Peyer's patch (tissue), 4 donors: Measurements from ENCODE around the gene NUP62.
"Not testable (repeated sequence)": the region's sequence is repeated elsewhere in the genome, so short reads cannot be mapped to it uniquely, and the experiment has no call there.

Experiments used
- POLR2A ChIP-seq, 2 donors: fragments of 450-650 bp; IDR thresholded peaks; one replicate each; pipeline ENCODE4 v1.5.1; 2017; ENCODE audit warnings: antibody characterized with exemption in 2 of 2, mild to moderate bottlenecking in 2 of 2, moderate library complexity in 2 of 2
- TF ChIP-seq, protein P1 (sequence below), 6 experiments: fragments of 450-650 bp in 4 of 6; fragments of 200-600 bp in 2 of 6; sonication (generic) in 1 of 6; IDR thresholded peaks; one replicate each; pipeline ENCODE4 v1.5.1; 2017 to 2019; ENCODE audit warnings: antibody characterized with exemption in 6 of 6, mild to moderate bottlenecking in 3 of 6, moderate library complexity in 1 of 6

DNA sequence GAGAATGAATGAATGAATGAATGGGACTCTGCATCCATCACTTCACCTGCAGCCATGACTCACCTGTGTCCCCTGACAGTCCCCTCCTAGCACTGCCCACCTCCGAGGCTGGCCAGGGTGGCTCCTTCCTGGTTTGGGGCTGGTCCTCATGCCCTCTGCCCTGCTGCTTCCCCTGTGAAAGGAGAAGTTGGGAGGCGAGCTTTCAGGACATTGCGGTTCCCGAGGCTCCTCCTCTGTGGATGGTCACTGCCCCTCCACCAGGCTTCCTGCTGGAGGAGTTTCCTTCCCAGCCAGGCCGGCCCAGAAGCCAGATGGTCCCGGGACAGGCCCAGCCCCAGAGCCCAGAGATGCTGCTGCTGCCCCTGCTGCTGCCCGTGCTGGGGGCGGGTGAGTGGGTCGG, 40.1 kb upstream of the NUP62 start:
- TF ChIP-seq, protein P1, sequence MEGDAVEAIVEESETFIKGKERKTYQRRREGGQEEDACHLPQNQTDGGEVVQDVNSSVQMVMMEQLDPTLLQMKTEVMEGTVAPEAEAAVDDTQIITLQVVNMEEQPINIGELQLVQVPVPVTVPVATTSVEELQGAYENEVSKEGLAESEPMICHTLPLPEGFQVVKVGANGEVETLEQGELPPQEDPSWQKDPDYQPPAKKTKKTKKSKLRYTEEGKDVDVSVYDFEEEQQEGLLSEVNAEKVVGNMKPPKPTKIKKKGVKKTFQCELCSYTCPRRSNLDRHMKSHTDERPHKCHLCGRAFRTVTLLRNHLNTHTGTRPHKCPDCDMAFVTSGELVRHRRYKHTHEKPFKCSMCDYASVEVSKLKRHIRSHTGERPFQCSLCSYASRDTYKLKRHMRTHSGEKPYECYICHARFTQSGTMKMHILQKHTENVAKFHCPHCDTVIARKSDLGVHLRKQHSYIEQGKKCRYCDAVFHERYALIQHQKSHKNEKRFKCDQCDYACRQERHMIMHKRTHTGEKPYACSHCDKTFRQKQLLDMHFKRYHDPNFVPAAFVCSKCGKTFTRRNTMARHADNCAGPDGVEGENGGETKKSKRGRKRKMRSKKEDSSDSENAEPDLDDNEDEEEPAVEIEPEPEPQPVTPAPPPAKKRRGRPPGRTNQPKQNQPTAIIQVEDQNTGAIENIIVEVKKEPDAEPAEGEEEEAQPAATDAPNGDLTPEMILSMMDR (IDR thresholded peaks at IDR 0.05), result not testable (repeated sequence)
- TF ChIP-seq POLR2A (IDR thresholded peaks at IDR 0.05), result not testable (repeated sequence)
